NCI-H774 (cell line): ENCODE measurements around the gene ZNF462.
A peak's percentile ranks its signal among the peaks of the same experiment; 100 is the strongest.
"Not testable (repeated sequence)": the region's sequence is repeated elsewhere in the genome, so short reads cannot be mapped to it uniquely, and the experiment has no call there.

Source experiments
- DNase-seq: peaks from one replicate; lab custom pipeline; 2025; lab: John Stamatoyannopoulos, UW

Gene ZNF462

GRCh38 chr9:106862821-106863720 lies at the start of gene ZNF462:
Gene ZNF462, plus strand, starts transcription at chr9:106863166. Its CDS starts 60,218 bp downstream, at chr9:106923384.
- DNase-seq, result peak; percentile 44

- DNase-seq, result no peak
Measured at GRCh38 chr9:106816524-106816923, 46.4 kb upstream of the ZNF462 start.

GRCh38 chr9:106818034-106818433 lies 44.9 kb upstream of the ZNF462 start:
- no peak for DNase-seq

- no peak for DNase-seq
Measured at GRCh38 chr9:106820866-106821265, 42.1 kb upstream of the ZNF462 start.

GRCh38 chr9:106828070-106828469 lies 34.9 kb upstream of the ZNF462 start:
- no peak for DNase-seq

GRCh38 chr9:106828965-106829364 lies 34.0 kb upstream of the ZNF462 start:
- no peak for DNase-seq

GRCh38 chr9:106829666-106830408 lies 33.1 kb upstream of the ZNF462 start:
- no peak for DNase-seq

- DNase-seq, result peak; percentile 9
Measured at GRCh38 chr9:106830527-106831150, 32.3 kb upstream of the ZNF462 start.

- DNase-seq, result no peak
Measured at GRCh38 chr9:106834888-106835287, 28.1 kb upstream of the ZNF462 start.

- DNase-seq, result no peak
Measured at GRCh38 chr9:106835840-106836239, 27.1 kb upstream of the ZNF462 start.

- no peak for DNase-seq
Measured at GRCh38 chr9:106843371-106843770, 19.6 kb upstream of the ZNF462 start.

- DNase-seq, result no peak
Measured at GRCh38 chr9:106846307-106846706, 16.7 kb upstream of the ZNF462 start.

- DNase-seq, result no peak
Measured at GRCh38 chr9:106846857-106847256, 16.1 kb upstream of the ZNF462 start.

- not testable (repeated sequence) for DNase-seq
Measured at GRCh38 chr9:106851640-106852039, 11.3 kb upstream of the ZNF462 start.

GRCh38 chr9:106857811-106858470 lies 5.0 kb upstream of the ZNF462 start:
- no peak for DNase-seq

GRCh38 chr9:106859957-106860720 lies 2.8 kb upstream of the ZNF462 start:
- DNase-seq, result no peak

- no peak for DNase-seq
Measured at GRCh38 chr9:106860721-106861639, 2.0 kb upstream of the ZNF462 start.

GRCh38 chr9:106861640-106862109 lies 1.3 kb upstream of the ZNF462 start:
- no peak for DNase-seq

- DNase-seq, result no peak
Measured at GRCh38 chr9:106862110-106862820, 701 bp upstream of the ZNF462 start.
